22Rv1 (cell line): ENCODE measurements around the gene BCCIP.
A peak's percentile ranks its signal among the peaks of the same experiment; 100 is the strongest.

Experiments
- ZFX ChIP-seq: fragments of 450-650 bp; IDR thresholded peaks from 2 replicates; pipeline ENCODE4 v1.6.1; 2017; ENCODE audit warnings: antibody characterized with exemption, borderline replicate concordance
- TF ChIP-seq, protein P1 (sequence below): fragments of 450-650 bp; IDR thresholded peaks from 2 replicates; pipeline ENCODE4 v1.5.1; 2017; ENCODE audit warnings: mild to moderate bottlenecking

GRCh38 chr10:125822878-125823662 is at the start of gene BCCIP, which contains the start of gene UROS:
- TF ChIP-seq, protein P1, sequence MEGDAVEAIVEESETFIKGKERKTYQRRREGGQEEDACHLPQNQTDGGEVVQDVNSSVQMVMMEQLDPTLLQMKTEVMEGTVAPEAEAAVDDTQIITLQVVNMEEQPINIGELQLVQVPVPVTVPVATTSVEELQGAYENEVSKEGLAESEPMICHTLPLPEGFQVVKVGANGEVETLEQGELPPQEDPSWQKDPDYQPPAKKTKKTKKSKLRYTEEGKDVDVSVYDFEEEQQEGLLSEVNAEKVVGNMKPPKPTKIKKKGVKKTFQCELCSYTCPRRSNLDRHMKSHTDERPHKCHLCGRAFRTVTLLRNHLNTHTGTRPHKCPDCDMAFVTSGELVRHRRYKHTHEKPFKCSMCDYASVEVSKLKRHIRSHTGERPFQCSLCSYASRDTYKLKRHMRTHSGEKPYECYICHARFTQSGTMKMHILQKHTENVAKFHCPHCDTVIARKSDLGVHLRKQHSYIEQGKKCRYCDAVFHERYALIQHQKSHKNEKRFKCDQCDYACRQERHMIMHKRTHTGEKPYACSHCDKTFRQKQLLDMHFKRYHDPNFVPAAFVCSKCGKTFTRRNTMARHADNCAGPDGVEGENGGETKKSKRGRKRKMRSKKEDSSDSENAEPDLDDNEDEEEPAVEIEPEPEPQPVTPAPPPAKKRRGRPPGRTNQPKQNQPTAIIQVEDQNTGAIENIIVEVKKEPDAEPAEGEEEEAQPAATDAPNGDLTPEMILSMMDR, result peak; percentile 18; the same call in 1 of the 2 replicates
- TF ChIP-seq ZFX, result no peak
